GM12873 (cell line): ENCODE measurements around the gene MEGF11.

ENCODE experiments used
- TF ChIP-seq, protein P1 (sequence below): IDR thresholded peaks from 2 replicates; pipeline ENCODE4 v1.5.1; 2012; ENCODE audit warnings: low read depth, mild to moderate bottlenecking, moderate library complexity, low read length, control low read depth; ENCODE audit not compliant: insufficient read depth; ENCODE audit errors: missing control alignments

The MEGF11 gene

GRCh38 chr15:66287461-66288057 lies 34.0 kb upstream of the MEGF11 start:
- TF ChIP-seq, protein P1, sequence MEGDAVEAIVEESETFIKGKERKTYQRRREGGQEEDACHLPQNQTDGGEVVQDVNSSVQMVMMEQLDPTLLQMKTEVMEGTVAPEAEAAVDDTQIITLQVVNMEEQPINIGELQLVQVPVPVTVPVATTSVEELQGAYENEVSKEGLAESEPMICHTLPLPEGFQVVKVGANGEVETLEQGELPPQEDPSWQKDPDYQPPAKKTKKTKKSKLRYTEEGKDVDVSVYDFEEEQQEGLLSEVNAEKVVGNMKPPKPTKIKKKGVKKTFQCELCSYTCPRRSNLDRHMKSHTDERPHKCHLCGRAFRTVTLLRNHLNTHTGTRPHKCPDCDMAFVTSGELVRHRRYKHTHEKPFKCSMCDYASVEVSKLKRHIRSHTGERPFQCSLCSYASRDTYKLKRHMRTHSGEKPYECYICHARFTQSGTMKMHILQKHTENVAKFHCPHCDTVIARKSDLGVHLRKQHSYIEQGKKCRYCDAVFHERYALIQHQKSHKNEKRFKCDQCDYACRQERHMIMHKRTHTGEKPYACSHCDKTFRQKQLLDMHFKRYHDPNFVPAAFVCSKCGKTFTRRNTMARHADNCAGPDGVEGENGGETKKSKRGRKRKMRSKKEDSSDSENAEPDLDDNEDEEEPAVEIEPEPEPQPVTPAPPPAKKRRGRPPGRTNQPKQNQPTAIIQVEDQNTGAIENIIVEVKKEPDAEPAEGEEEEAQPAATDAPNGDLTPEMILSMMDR, result peak; percentile 43

DNA sequence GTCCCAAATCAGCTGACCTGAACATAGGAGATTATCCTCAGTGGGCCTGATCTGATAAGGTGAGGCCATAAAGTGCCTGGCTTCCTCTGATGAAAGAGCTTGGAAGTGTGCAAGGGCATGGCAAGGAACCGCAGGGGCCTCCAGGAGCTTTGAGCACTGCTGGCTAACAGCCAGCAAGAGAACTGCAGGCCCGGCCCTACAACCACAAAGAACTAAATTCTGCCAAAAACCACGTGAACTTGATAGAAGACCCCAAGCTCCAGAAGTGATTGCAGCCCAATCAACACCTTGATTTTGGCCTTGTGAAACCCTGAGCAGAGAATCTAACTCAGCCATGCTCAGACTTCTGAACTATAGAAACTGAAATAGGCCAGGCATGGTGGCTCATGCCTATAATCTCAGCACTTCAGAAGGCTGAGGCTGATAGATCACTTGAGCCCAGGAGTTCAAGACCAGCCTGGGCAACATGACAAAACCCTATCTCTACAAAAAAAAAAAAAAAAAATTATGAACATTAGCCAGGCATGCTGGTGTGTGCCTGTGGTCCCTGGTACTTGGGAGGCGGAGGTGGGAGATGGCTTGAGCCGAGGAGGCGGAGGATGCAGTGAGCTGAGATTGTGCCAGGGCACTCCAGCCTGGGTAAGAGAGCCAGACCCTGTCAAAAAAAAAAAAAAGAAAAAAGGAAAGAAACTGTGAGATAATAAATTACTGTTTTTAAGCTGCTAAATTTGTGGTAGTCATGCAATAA lies 32.2 kb upstream of the MEGF11 start:
- TF ChIP-seq, protein P1, result no peak

DNA sequence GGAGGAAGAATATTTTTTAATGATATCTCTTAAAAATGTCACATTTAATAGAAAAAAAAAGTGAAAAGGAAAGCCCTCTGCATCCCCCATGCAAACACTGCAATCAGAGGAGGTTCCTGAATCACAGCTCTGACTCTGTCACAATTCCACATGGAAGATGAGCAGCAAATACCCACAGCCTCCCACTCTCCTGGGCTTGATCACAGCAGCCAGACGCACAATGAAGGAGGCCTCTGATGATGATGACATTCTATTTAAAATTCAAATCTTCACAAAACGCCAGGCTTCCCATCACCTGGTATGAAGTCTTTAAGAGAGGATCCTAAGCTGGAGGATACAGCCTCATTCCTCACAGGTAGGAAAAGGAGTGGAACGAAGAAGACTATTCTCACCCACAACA lies 30.7 kb upstream of the MEGF11 start:
- TF ChIP-seq, protein P1, result no peak

GRCh38 chr15:66278671-66279070 lies 25.1 kb upstream of the MEGF11 start:
- TF ChIP-seq, protein P1, result no peak

DNA sequence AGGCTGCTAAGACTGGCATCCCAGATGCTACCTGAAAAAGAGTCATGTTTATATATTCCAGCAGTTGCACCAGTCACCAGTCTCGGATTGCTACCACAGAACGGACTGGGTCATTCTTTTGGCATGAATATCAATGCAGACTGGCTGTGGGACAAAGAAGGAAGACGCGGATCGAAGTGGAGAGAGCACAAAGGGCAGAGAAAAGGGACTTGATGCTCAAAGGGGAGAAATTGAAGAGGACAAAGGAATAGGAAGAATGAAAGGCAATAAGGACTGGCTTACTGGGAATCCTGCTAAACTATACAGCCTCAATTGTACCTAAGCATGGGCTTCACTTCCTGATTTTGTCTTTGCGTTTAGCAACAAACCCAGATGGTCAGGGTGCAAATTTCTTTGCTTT lies 24.5 kb upstream of the MEGF11 start:
- TF ChIP-seq, protein P1, result no peak

DNA sequence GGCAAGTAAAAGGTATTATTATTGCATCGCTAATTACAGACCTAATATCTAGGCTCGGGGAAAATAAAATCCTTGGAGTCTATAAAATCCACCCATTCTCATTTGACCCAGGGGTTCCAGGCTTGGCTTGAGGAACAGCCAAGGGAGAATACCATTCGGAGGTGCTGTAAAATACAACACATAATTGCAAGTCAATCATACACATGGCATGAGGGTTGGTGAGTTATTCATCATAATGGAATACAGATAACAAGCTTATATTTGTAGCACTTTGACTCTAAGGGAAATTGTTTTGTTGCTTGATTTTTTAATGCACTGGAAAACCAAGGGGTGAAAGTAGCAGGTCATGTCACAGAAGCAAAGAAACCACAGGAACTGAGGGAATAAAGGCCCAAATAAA lies 23.0 kb upstream of the MEGF11 start:
- TF ChIP-seq, protein P1, result no peak

DNA sequence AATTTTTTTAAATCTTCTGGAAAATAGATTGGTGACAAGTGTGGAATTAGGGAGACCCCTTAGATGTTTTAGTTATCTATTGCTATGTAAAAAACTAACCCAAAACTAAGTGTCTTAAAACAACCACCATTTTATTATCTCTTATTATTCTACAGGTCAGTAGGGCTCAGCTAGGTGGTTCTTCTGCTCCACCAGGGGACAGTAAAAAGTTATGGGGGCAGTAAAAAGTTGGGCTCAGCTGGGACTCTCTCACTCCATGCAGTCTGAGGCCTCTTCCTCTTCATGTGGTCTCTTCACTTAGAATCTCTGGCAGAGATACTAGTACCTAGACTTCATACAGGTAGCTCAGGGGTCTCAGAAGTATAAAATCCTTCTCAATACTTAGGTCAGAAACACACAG lies 21.8 kb upstream of the MEGF11 start:
- TF ChIP-seq, protein P1, result no peak
